Vagina (tissue), 2 donors: Measurements from ENCODE around the gene PTPRG.

ENCODE experiments used
- CTCF ChIP-seq, 3 experiments: fragments of 450-650 bp in 2 of 3; fragments of 200-600 bp in 1 of 3; sonication (generic) in 1 of 3; IDR thresholded peaks; one replicate each; pipeline ENCODE4 v1.5.1; 2017 to 2019; ENCODE audit warnings: antibody characterized with exemption in 3 of 3, mild to moderate bottlenecking in 2 of 3, moderate library complexity in 2 of 3
- POLR2A ChIP-seq, 2 donors: fragments of 450-650 bp; IDR thresholded peaks; one replicate each; pipeline ENCODE4 v1.6.1; 2017; ENCODE audit warnings: antibody characterized with exemption in 2 of 2, mild to moderate bottlenecking in 2 of 2, moderate library complexity in 2 of 2
- POLR2AphosphoS5 ChIP-seq, 2 donors: sonication (generic); formaldehyde crosslinking; IDR thresholded peaks; one replicate each; pipeline ENCODE4 v1.9.0; 2017; ENCODE audit warnings: antibody characterized with exemption in 2 of 2, mild to moderate bottlenecking in 2 of 2, low read depth in 1 of 2; ENCODE audit not compliant: insufficient read depth in 1 of 2

GRCh38 chr3:62332017-62332416 is 770.6 kb downstream of the PTPRG start:
- TF ChIP-seq CTCF (IDR thresholded peaks at IDR 0.05) (no peak), POLR2A (IDR thresholded peaks at IDR 0.05) (no peak), POLR2AphosphoS5 (IDR thresholded peaks at IDR 0.05; ENCODE audit: insufficient read depth in 1 of 2, low read depth in 1 of 2) (no peak)
